CD4-positive, alpha-beta T cell (primary cell): ENCODE data around the gene HSD17B11. TPM values are rescaled to one million over a fixed set of nuclear protein-coding genes. Genes with fewer than 3 reads are reported as not detected.
A peak's percentile ranks its signal among the peaks of the same experiment; 100 is the strongest.

Source experiments
- ATAC-seq: fragments of 200-7000 bp; cut with Tn5 transposase; one replicate; pipeline ENCODE4 v1.10.0; 2022; ENCODE audit warnings: mild to moderate bottlenecking; ENCODE audit not compliant: poor library complexity
- CTCF ChIA-PET: fragments of 350-600 bp; sonication (Branson Sonifier 250); formaldehyde crosslinking; loops from one replicate; lab custom pipeline; 2021; ENCODE audit warnings: antibody characterized with exemption, inconsistent platforms; lab: Charles Lee
- POLR2A ChIA-PET: fragments of 350-600 bp; sonication (Branson Sonifier 250); formaldehyde crosslinking; loops from one replicate; lab custom pipeline; 2021; ENCODE audit warnings: antibody characterized with exemption, inconsistent platforms; lab: Charles Lee
- DNase-seq, 14 experiments: peaks; one replicate each; pipeline ENCODE4 v3.0.0-alpha.2; 2013 to 2020; ENCODE audit warnings: mixed read lengths in 2 of 14
- H3K27ac ChIP-seq, 2 donors: one replicate each; pipeline versions ENCODE4 v1.5.1 to v1.7.0; 2013; ENCODE audit warnings: low read length in 2 of 2, low read depth in 1 of 2, mild to moderate bottlenecking in 1 of 2
- H3K27me3 ChIP-seq, 2 experiments: 1 replicate in 1 of 2; 2 replicates in 1 of 2; pipeline versions ENCODE4 v1.6.1 to v1.7.0; 2013; ENCODE audit warnings: low read length in 2 of 2, control low read depth in 1 of 2, mild to moderate bottlenecking in 1 of 2, moderate library complexity in 1 of 2; ENCODE audit not compliant: insufficient read depth in 2 of 2, control insufficient read depth in 1 of 2
- H3K36me3 ChIP-seq: one replicate; pipeline ENCODE4 v1.6.1; 2013; ENCODE audit warnings: low read length, control low read depth; ENCODE audit not compliant: insufficient read depth
- H3K4me1 ChIP-seq: one replicate; pipeline ENCODE4 v1.6.1; 2013; ENCODE audit warnings: low read length, control low read depth; ENCODE audit not compliant: insufficient read depth
- H3K4me3 ChIP-seq: one replicate; pipeline ENCODE4 v1.5.1; 2013; ENCODE audit warnings: mild to moderate bottlenecking, low read length, moderate library complexity
- H3K9me3 ChIP-seq, 2 experiments: 1 replicate in 1 of 2; 2 replicates in 1 of 2; pipeline versions ENCODE4 v1.6.1 to v1.7.0; 2013; ENCODE audit warnings: low read length in 2 of 2, mild to moderate bottlenecking in 2 of 2, control low read depth in 1 of 2, moderate library complexity in 1 of 2; ENCODE audit not compliant: control insufficient read depth in 1 of 2, insufficient read depth in 1 of 2
- H3K27ac Mint-ChIP-seq: one replicate; pipeline ENCODE4 v1.8.0; 2020; ENCODE audit warnings: mixed read lengths
- H3K27me3 Mint-ChIP-seq: one replicate; pipeline ENCODE4 v1.8.0; 2021; ENCODE audit warnings: mixed read lengths
- H3K36me3 Mint-ChIP-seq: one replicate; pipeline ENCODE4 v1.8.0; 2021; ENCODE audit warnings: low read depth, mixed read lengths
- H3K4me1 Mint-ChIP-seq: one replicate; pipeline ENCODE4 v1.8.0; 2021; ENCODE audit warnings: low read depth, mixed read lengths
- H3K4me3 Mint-ChIP-seq: one replicate; pipeline ENCODE4 v1.8.0; 2020; ENCODE audit warnings: mild to moderate bottlenecking, mixed read lengths
- H3K9me3 Mint-ChIP-seq: one replicate; pipeline ENCODE4 v1.8.0; 2020; ENCODE audit warnings: mixed read lengths
- intact Hi-C, 2 experiments: fragments of 100-400 bp; cut with DNase I in 1 of 2; cut with micrococcal nuclease in 1 of 2; formaldehyde crosslinking; loops; one replicate each; pipeline versions ENCODE4 v1.15.1 to v1.9.0; 2023 to 2025; cut with DNase I, micrococcal nuclease
- total RNA-seq, 174 experiments: library from RNA in 2 of 174; stranded (reverse) in 2 of 174; gene quantifications; one replicate each; pipeline ENCODE4 v1.2.3 and lab custom pipeline; 2021 to 2026
- TF ChIP-seq, protein P1 (sequence below): fragments of 200-600 bp; IDR thresholded peaks from one replicate; pipeline ENCODE4 v1.8.0; 2022; ENCODE audit warnings: antibody characterized with exemption, mild to moderate bottlenecking

HSD17B11 gene
- total RNA-seq, 2 experiments from 2014 or later = 34.9 to 36.5 TPM

DNA sequence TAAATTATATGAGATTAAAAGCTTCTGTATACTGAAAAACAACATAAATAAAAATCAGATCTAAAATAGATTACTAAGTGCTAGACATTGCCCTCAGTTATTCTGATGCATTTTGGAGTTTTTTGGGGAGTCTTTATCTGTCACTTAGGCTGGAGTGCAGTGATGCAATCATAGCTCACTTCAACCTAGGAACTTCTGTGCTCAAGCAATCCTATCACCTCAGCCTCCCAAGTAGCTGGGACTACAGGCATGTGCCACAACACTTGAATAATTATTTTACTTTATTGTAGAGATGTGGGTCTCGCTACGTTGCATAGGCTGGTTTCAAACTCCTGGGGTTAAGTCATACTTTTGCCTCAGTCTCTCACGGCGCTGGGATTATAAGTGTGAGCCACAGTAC, 31.7 kb downstream of the HSD17B11 start:
- Mint-ChIP-seq H3K4me1 (no peaks in the 10 kb centered on the region), H3K27ac (peak overlapping the region; percentile 5), H3K9me3 (no peaks in the 10 kb centered on the region), H3K4me3 (no peak overlapping the region), H3K36me3 (peaks cover 61% of the 10 kb centered on the region), H3K27me3 (no peaks in the 10 kb centered on the region)
- intact Hi-C loops = loop anchor here (5.0 to 10.0 kb wide), 4 partner anchors 33 to 488 kb away; partner anchors contain the start of gene HSD17B11 (in 1 of the 2)
- DNase-seq = no peak
- Histone ChIP-seq H3K4me1 (no peaks in the 10 kb centered on the region), H3K4me3 (no peak overlapping the region), H3K27ac (no peak overlapping the region), H3K9me3 (no peaks in the 10 kb centered on the region), H3K27me3 (no peaks in the 10 kb centered on the region), H3K36me3 (peaks cover 43% of the 10 kb centered on the region)
- POLR2A ChIA-PET = no interaction called here
- CTCF ChIA-PET = interaction anchor here (1.2 kb wide), 1 partner anchor 16 kb away, joined by 3 read pairs; no protein-coding TSS in a partner anchor
- no peak for ATAC-seq
- TF ChIP-seq, protein P1, sequence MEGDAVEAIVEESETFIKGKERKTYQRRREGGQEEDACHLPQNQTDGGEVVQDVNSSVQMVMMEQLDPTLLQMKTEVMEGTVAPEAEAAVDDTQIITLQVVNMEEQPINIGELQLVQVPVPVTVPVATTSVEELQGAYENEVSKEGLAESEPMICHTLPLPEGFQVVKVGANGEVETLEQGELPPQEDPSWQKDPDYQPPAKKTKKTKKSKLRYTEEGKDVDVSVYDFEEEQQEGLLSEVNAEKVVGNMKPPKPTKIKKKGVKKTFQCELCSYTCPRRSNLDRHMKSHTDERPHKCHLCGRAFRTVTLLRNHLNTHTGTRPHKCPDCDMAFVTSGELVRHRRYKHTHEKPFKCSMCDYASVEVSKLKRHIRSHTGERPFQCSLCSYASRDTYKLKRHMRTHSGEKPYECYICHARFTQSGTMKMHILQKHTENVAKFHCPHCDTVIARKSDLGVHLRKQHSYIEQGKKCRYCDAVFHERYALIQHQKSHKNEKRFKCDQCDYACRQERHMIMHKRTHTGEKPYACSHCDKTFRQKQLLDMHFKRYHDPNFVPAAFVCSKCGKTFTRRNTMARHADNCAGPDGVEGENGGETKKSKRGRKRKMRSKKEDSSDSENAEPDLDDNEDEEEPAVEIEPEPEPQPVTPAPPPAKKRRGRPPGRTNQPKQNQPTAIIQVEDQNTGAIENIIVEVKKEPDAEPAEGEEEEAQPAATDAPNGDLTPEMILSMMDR = no peak

DNA sequence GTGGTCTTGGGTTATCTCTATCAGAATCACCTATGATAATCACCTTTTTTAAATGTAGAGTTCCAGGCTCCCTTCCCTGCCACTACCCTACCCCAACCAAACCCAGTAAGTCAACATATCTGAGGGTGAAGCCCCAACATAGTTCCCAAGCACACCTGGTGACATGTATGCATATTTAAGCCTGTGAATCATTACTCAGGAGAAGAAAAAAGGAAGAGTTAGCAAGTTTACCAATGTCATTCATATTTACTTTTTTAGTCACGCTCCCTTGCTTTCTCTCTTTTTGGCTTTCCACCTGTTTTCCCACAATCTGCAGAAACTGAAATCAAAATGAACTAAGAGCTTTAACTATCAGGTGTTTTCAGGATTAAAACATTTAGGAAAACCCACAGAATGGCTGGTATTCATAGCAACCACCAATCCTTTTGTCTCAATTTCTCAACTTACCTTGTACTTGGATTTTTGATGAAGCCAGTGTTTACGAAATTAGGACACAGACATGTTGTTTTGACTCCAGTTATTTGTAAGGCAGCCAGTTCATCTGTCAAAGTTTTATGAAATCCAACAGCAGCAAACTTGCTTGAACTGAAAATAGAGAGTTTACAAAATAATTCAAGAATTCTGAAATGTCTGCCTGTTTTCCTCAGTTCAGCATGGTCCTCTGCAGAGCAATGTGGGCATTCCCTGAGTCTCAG, 34.0 kb downstream of the HSD17B11 start:
- Histone ChIP-seq H3K36me3 (peaks cover 30% of the 10 kb centered on the region), H3K4me3 (no peak overlapping the region), H3K9me3 (no peaks in the 10 kb centered on the region), H3K27me3 (no peaks in the 10 kb centered on the region), H3K4me1 (no peaks in the 10 kb centered on the region), H3K27ac (no peak overlapping the region)
- peak overlapping the region; percentile 50 for H3K27ac Mint-ChIP-seq
- POLR2A ChIA-PET = interaction anchor here (0.5 kb wide), 1 partner anchor 257 kb away, joined by 3 read pairs; no protein-coding TSS in a partner anchor
- peaks cover 6% of the 10 kb centered on the region for H3K4me1 Mint-ChIP-seq
- CTCF ChIA-PET = interaction anchor here (0.5 to 0.7 kb wide), 2 partner anchors 34 to 44 kb away, joined by 3 read pairs; partner anchors contain the start of gene HSD17B11
- ATAC-seq (no peak), DNase-seq (no peak)
- no peaks in the 10 kb centered on the region for H3K27me3 Mint-ChIP-seq
- H3K4me3 Mint-ChIP-seq = no peak overlapping the region
- no peaks in the 10 kb centered on the region for H3K9me3 Mint-ChIP-seq
- TF ChIP-seq, protein P1 = no peak
- H3K36me3 Mint-ChIP-seq = peaks cover 50% of the 10 kb centered on the region
- intact Hi-C loops = loop anchor here (5.0 to 10.0 kb wide), 4 partner anchors 35 to 490 kb away; partner anchors contain the start of gene HSD17B11 (in 1 of the 2)

DNA sequence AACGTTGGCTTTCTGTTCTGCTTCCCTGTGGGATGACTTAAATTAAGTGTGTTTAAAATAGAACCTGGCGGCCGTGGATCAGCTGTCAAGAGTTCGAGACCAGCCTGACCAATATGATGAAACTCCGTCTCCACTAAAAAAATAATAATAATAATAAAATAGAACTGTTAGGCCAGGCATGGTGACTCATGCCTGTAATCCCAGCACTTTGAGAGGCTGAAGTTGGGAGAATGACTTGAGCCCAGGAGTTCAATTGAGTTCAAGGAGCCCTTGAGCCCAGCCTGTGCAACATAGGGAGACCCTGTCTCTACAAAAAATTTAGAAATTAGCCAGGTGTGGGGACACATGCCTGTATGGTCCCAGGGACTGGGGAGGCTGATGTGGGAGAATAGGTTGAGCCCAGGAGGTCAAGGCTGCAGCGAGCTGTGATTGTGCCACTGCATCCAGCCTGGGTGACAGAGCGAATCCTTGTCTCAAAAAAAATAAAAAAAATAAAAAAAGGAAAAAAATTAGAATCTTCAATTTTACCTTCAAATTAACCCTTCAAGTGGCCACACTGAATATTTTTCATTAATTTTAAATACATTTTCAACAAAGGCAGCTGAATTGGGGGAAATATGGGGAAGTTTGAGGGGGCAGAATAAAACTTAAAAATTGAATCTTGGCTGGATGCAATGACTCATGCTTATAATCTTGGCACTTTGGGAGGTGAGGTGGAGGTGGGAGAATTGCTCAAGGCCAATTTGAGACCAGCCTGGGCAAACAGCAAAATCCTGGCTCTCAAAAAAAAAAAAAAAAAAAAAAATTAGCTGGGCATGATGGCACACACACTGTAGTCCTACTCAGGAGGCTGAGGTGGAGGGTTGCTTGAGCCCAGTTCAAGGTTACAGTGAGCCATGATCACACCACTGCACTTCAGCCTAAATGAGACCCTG, 36.6 kb downstream of the HSD17B11 start:
- intact Hi-C loops = loop anchor here (5.0 to 10.0 kb wide), 5 partner anchors 38 to 858 kb away; partner anchors contain the start of gene HSD17B11 (in 1 of the 2)
- no peaks in the 10 kb centered on the region for H3K27me3 ChIP-seq
- peaks cover 6% of the 10 kb centered on the region for H3K4me1 Mint-ChIP-seq
- H3K4me3 Mint-ChIP-seq = no peak overlapping the region
- no peaks in the 10 kb centered on the region for H3K4me1 ChIP-seq
- ATAC-seq = no peak
- POLR2A ChIA-PET = interaction anchor here (0.9 to 1.4 kb wide), 2 partner anchors 40 to 348 kb away, joined by 3 read pairs; no protein-coding TSS in a partner anchor
- peaks cover 34% of the 10 kb centered on the region for H3K36me3 Mint-ChIP-seq
- peaks cover 18% of the 10 kb centered on the region for H3K36me3 ChIP-seq
- no peaks in the 10 kb centered on the region for H3K27me3 Mint-ChIP-seq
- TF ChIP-seq, protein P1 = no peak
- no peak for DNase-seq
- H3K9me3 ChIP-seq = no peaks in the 10 kb centered on the region
- H3K4me3 ChIP-seq = no peak overlapping the region
- peak overlapping the region; percentile 36 for H3K27ac Mint-ChIP-seq
- CTCF ChIA-PET = interaction anchor here (0.9 to 1.4 kb wide), 3 partner anchors 9 to 111 kb away, joined by 3 to 9 read pairs (median 4); no protein-coding TSS in a partner anchor
- H3K27ac ChIP-seq = no peak overlapping the region
- no peaks in the 10 kb centered on the region for H3K9me3 Mint-ChIP-seq
